NCI-H2196 (cell line): ENCODE data around the gene KCNH2.
"Not testable (repeated sequence)": the region's sequence is repeated elsewhere in the genome, so short reads cannot be mapped to it uniquely, and the experiment has no call there.

ENCODE experiments used
- DNase-seq: peaks from one replicate; lab custom pipeline; 2025; ENCODE audit not compliant: unreplicated experiment; lab: John Stamatoyannopoulos, UW

Gene KCNH2

DNA sequence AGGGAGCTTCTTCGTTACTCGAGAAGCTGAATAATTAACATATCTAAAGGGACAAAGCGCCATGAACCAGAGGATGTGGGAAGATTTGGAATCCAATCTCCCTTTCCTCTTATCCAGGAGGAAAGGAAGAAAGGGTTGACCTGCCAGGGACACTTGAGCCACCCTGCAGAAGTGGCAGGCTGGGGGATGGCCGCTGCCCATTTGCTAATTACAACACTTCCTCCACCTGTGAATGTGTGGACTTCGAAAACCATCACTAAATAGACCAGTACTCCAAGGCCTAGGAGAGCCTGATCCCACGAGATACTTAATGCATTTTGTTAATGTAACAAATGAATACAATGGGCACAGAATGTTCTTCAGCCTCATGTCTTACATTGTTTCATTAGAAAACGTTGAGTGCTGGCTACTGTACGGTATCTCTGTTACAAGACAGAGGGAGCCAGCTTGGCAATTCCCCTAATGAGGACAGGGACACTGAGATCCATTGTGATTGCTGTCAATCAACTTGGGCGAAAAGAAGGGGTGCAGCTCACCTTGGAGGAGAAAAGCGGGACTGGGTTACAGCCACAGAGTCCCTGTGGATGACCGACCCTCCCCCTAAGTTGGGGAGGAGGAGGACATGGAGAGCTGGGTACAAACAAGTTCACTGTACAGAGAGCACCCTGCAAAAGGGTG is 66.4 kb downstream of the KCNH2 start:
- no peak for DNase-seq

DNA sequence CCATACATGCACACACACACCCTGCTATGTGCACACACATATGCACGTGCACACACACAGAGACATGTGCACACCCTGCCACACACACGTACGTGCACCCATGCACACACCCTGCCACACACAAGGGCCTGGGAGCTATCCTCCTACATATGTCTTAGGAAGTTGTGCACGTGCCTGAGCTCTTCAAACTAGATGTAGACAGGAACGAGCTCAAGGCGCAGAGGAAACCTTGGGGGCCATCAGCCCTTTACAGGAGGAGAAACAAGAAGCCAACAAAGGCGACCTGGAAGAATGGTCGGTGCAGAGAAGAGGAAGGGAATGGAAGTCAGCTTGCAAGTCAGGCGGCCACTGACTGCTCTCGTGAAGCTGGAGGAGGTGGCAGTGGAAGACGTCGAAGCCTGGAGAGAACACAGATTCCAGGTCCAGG is 67.1 kb downstream of the KCNH2 start:
- DNase-seq = no peak

DNA sequence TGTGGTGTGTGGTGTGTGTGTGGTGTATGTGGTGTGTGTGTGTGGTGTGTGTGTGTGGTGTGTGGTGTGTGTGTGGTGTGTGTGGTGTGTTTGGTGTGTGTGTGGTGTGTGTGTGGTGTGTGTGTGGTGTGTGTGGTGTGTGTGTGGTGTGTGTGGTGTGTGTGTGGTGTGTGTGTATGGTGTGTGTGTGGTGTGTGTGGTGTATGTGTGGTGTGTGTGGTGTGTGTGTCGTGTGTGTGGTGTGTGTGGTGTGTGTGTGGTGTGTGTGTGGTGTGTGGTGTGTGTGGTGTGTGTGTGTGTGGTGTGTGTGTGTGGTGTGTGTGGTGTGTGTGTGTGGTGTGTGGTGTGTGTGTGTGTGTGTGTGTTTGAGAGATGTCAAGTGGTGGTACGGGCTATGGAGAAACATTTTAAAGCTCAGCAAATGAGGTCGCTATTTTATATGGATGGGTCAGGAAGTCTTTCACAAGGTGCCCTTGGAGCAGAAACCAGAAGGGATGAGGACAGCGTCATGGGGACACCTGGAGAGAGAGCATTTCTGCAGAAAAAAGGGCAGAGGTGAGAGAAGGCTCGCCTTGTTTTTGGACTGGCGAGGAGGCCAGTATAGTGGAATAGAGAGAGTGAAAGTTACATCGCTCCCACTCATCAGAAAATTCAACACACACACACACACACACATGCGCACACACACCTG is 67.7 kb downstream of the KCNH2 start:
- DNase-seq = not testable (repeated sequence)

DNA sequence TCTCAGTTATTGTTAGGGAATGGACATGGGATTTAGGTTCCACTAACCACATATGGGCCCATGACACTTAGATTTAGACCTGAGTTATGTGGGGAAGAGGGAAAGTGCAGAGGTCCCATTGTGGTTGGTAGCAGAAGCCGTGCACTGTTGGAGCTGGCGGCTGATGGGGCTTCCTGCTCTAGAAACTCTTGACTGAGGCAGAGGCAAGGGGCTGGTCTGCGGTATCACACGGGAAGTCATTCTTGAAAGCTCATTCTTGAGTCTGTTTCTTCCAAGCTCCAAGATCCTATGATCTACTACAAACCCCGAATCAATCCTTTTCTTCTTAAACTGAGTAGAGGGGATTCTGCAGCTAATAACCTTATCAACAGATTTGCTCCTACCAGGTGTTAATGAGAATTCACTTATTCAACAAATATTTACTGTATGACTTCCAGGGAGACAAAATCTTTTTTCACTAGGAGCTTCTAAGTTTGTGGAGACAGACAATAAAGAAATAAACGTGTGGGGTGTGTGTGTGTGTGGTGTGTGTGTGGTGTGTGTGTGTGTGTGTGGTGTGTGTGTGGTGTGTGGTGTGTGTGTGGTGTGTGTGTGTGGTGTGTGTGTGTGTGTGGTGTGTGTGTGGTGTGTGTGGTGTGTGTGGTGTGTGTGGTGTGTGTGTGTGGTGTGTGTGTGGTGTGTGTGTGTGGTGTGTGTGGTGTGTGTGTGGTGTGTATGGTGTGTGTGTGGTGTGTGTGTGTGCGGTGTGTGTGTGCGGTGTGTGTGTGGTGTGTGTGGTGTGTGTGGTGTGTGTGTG is 68.7 kb downstream of the KCNH2 start:
- DNase-seq = no peak

DNA sequence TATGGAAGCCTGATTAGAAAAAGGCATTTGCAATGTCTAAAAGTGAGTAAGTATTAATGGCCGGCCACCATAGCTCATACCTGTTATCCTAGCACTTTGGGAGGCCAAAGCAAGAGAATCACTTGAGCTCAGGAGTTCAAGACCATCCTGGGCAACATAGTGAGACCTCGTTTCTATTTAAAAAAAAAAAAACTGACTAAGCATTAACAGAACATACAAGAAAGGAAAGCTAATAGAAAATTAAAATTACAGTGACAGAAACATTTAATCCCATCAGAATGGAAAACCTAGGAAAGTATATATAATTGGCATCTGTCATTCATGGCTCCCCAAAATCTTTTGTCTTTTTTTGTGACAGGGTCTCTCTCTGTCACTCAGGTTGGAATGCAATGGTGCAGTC is 69.9 kb downstream of the KCNH2 start:
- no peak for DNase-seq

- DNase-seq = no peak
Measured at GRCh38 chr7:150904011-150904909, 73.9 kb downstream of the KCNH2 start.

DNA sequence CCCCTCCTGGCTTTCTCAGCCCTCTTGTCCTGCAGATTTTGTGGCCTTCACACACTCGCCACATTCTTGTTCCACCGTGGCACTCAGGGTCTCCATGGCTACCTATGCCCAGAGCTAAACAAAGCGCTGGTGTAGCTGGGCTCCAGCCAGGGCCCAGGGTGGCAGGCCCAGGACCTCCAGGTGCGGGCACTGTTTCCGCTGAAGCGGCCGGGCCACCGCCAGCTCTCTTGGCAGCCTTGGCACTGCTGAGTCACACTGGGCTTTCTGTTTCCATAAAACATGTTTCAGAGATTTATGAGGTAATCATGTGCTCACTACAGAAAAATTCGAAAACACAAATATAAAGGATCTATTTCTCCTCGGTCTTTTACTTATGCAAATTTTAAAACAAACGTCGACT is 74.5 kb downstream of the KCNH2 start:
- peak; percentile 97 for DNase-seq

- no peak for DNase-seq
Measured at GRCh38 chr7:150902078-150903033, 75.8 kb downstream of the KCNH2 start.

- DNase-seq = peak; percentile 52
Measured at GRCh38 chr7:150901160-150902035, 76.7 kb downstream of the KCNH2 start.

GRCh38 chr7:150900675-150901074 is 77.4 kb downstream of the KCNH2 start:
- no peak for DNase-seq

- DNase-seq = peak; percentile 85
Measured at GRCh38 chr7:150898475-150899011, 79.6 kb downstream of the KCNH2 start.

- DNase-seq = no peak
Measured at GRCh38 chr7:150897502-150898474, 80.3 kb downstream of the KCNH2 start.

GRCh38 chr7:150896562-150897209 is 81.4 kb downstream of the KCNH2 start:
- no peak for DNase-seq

GRCh38 chr7:150895809-150896208 is 82.3 kb downstream of the KCNH2 start:
- no peak for DNase-seq
